Upper lobe of left lung (tissue), 6 donors: ENCODE results near the gene MB. TPM values are rescaled to one million over a fixed set of nuclear protein-coding genes. Genes with fewer than 3 reads are reported as not detected.

Source experiments
- ATAC-seq, 2 donors: fragments of 200-7000 bp; cut with Tn5 transposase; one replicate each; pipeline ENCODE4 v1.9.1; 2022; ENCODE audit warnings: mild to moderate bottlenecking in 2 of 2, moderate library complexity in 2 of 2; ENCODE audit not compliant: low FRiP score in 2 of 2
- DNase-seq, 2 donors: peaks; one replicate each; pipeline ENCODE4 v3.0.0-alpha.2; 2019 to 2020
- H3K27ac ChIP-seq, 4 donors: fragments of 200-600 bp; sonication (generic); one replicate each; pipeline ENCODE4 v1.5.1; 2016 to 2019
- H3K27me3 ChIP-seq, 4 donors: fragments of 200-600 bp; sonication (generic); one replicate each; pipeline ENCODE4 v1.5.1; 2017 to 2019
- H3K36me3 ChIP-seq, 4 donors: fragments of 200-600 bp; sonication (generic); one replicate each; pipeline ENCODE4 v1.5.1; 2016 to 2019
- H3K4me1 ChIP-seq, 4 donors: fragments of 200-600 bp; sonication (generic); one replicate each; pipeline ENCODE4 v1.5.1; 2018 to 2019
- H3K4me3 ChIP-seq, 4 donors: fragments of 200-600 bp; sonication (generic); one replicate each; pipeline ENCODE4 v1.5.1; 2017 to 2019; ENCODE audit warnings: mild to moderate bottlenecking in 2 of 4, moderate library complexity in 1 of 4
- H3K9me3 ChIP-seq, 4 donors: fragments of 200-600 bp; sonication (generic); one replicate each; pipeline ENCODE4 v1.5.1; 2018 to 2019
- CTCF ChIP-seq, 6 experiments: fragments of 450-650 bp in 4 of 6; fragments of 200-600 bp in 2 of 6; sonication (generic) in 2 of 6; IDR thresholded peaks; one replicate each; pipeline ENCODE4 v1.5.1; 2016 to 2019; ENCODE audit warnings: antibody characterized with exemption in 6 of 6
- EP300 ChIP-seq, 4 donors: sonication (generic); formaldehyde crosslinking; IDR thresholded peaks; one replicate each; pipeline ENCODE4 v1.5.1; 2017; ENCODE audit warnings: antibody characterized with exemption in 4 of 4, control low read depth in 2 of 4
- POLR2A ChIP-seq, 4 donors: fragments of 450-650 bp; IDR thresholded peaks; one replicate each; pipeline ENCODE4 v1.5.1; 2016 to 2017; ENCODE audit warnings: antibody characterized with exemption in 4 of 4, mild to moderate bottlenecking in 2 of 4
- POLR2AphosphoS5 ChIP-seq, 2 donors: sonication (generic); formaldehyde crosslinking; IDR thresholded peaks; one replicate each; pipeline ENCODE4 v1.5.1; 2017; ENCODE audit warnings: antibody characterized with exemption in 2 of 2
- WGBS, 2 donors: methylation state at CpG; one replicate each; pipeline ENCODE4 v1.1.5; 2017 to 2018; 5-methylcytosine and 5-hydroxymethylcytosine counted together
- total RNA-seq, 6 donors: library from RNA; depleted of rRNA in 4 of 6; stranded (reverse); fragments of >200 nt in 4 of 6; gene quantifications; one replicate each; pipeline versions ENCODE4 v1.1.0 to v1.2.1, GENCODE V29; 2016 to 2021
- donor health status: DM: no; HTN: no; CAD: no; lungs with moderate emphysema.
- donor health status: DM: no; HTN: yes; CAD: no; lungs with severe emphysema.

MB gene
- total RNA-seq, 6 donors from 2014 or later: 0.46 to 1.1 (median 0.98) TPM; not detected in 3

- Histone ChIP-seq H3K9me3 (no peaks in the 10 kb centered on the region), H3K27ac (no peak overlapping the region), H3K36me3 (no peaks in the 10 kb centered on the region), H3K4me3 (no peak overlapping the region), H3K4me1 (peaks cover 0 to 9% (median 4%) of the 10 kb centered on the region in 4 donors), H3K27me3 (no peaks in the 10 kb centered on the region)
- ATAC-seq (peak; percentile 63 to 81), DNase-seq (peak in 1 of 2 donors; percentile 70)
- WGBS, 2 donors: 53 to 61% methylated on average over 9 of the region's 9 CpGs
- TF ChIP-seq POLR2AphosphoS5 (IDR thresholded peaks at IDR 0.05): no peak
- TF ChIP-seq EP300 (IDR thresholded peaks at IDR 0.05): no peak
- no peak for TF ChIP-seq POLR2A (IDR thresholded peaks at IDR 0.05)
Measured at GRCh38 chr22:35601743-35602615, 15.2 kb downstream of the MB start.

- ATAC-seq: no peak
- no peak for TF ChIP-seq POLR2A (IDR thresholded peaks at IDR 0.05)
- no peak for TF ChIP-seq POLR2AphosphoS5 (IDR thresholded peaks at IDR 0.05)
- TF ChIP-seq CTCF (IDR thresholded peaks at IDR 0.05): no peak
- TF ChIP-seq EP300 (IDR thresholded peaks at IDR 0.05): no peak
Measured at GRCh38 chr22:35601013-35601580, 16.0 kb downstream of the MB start.

GRCh38 chr22:35600476-35600875 lies 16.7 kb downstream of the MB start:
- no peaks in the 10 kb centered on the region for H3K27me3 ChIP-seq
- H3K27ac ChIP-seq: no peak overlapping the region
- no peaks in the 10 kb centered on the region for H3K9me3 ChIP-seq
- H3K4me1 ChIP-seq: peaks cover 0 to 9% (median 4%) of the 10 kb centered on the region in 4 donors
- H3K4me3 ChIP-seq: no peak overlapping the region
- ATAC-seq (peak in 1 of 2 donors; percentile 50), DNase-seq (no peak)
- no peaks in the 10 kb centered on the region for H3K36me3 ChIP-seq
- TF ChIP-seq CTCF (IDR thresholded peaks at IDR 0.05) (no peak), EP300 (IDR thresholded peaks at IDR 0.05) (no peak), POLR2AphosphoS5 (IDR thresholded peaks at IDR 0.05) (no peak)
- 70 to 76% methylated on average over 8 to 12 of the region's 12 CpGs for WGBS, 2 donors

More at GRCh38 chr22:35601013-35601580, 16.0 kb downstream of the MB start:
- DNase-seq: no peak
- WGBS, 2 donors: 92 to 97% methylated on average over 5 of the region's 5 CpGs
- H3K27me3 ChIP-seq: no peaks in the 10 kb centered on the region
- H3K27ac ChIP-seq: no peak overlapping the region
- H3K4me3 ChIP-seq: no peak overlapping the region
- H3K9me3 ChIP-seq: no peaks in the 10 kb centered on the region
- H3K36me3 ChIP-seq: no peaks in the 10 kb centered on the region
- H3K4me1 ChIP-seq: peaks cover 0 to 9% (median 4%) of the 10 kb centered on the region in 4 donors

- Histone ChIP-seq H3K36me3 (no peaks in the 10 kb centered on the region), H3K27me3 (no peaks in the 10 kb centered on the region), H3K4me1 (peaks cover 0 to 9% (median 4%) of the 10 kb centered on the region in 4 donors), H3K9me3 (no peaks in the 10 kb centered on the region), H3K4me3 (no peak overlapping the region), H3K27ac (no peak overlapping the region)
- DNase-seq (no peak), ATAC-seq (no peak)
- WGBS, 2 donors: 88 to 96% methylated on average over 4 of the region's 4 CpGs
- no peak for TF ChIP-seq POLR2A (IDR thresholded peaks at IDR 0.05)
- TF ChIP-seq POLR2AphosphoS5 (IDR thresholded peaks at IDR 0.05): no peak
- no peak for TF ChIP-seq EP300 (IDR thresholded peaks at IDR 0.05)
- TF ChIP-seq CTCF (IDR thresholded peaks at IDR 0.05): no peak
Measured at GRCh38 chr22:35599364-35599763, 17.8 kb downstream of the MB start.

- Histone ChIP-seq H3K27ac (no peak overlapping the region), H3K27me3 (no peaks in the 10 kb centered on the region), H3K4me3 (no peak overlapping the region), H3K4me1 (peaks cover 0 to 9% (median 4%) of the 10 kb centered on the region in 4 donors), H3K9me3 (no peaks in the 10 kb centered on the region), H3K36me3 (no peaks in the 10 kb centered on the region)
- TF ChIP-seq POLR2A (IDR thresholded peaks at IDR 0.05) (no peak), CTCF (IDR thresholded peaks at IDR 0.05) (no peak), POLR2AphosphoS5 (IDR thresholded peaks at IDR 0.05) (no peak), EP300 (IDR thresholded peaks at IDR 0.05) (no peak)
- ATAC-seq (peak in 1 of 2 donors; percentile 23), DNase-seq (no peak)
- 84% methylated on average over 3 of the region's 4 CpGs; no CpG with 5 or more reads in 1 of the 2 donors for WGBS, 2 donors
Measured at GRCh38 chr22:35598396-35598710, 18.8 kb downstream of the MB start.
